Uterus (tissue), 4 donors: ENCODE measurements around the gene DNAL4. TPM values are rescaled to one million over a fixed set of nuclear protein-coding genes. Genes with fewer than 3 reads are reported as not detected.

Experiments
- DNase-seq, 2 donors: peaks; one replicate each; pipeline ENCODE4 v3.0.0-alpha.2; 2019 to 2020
- H3K27ac ChIP-seq, 2 donors: fragments of 200-600 bp; sonication (generic); 1 replicate in 1 of 2; 2 replicates in 1 of 2; pipeline ENCODE4 v1.5.1; 2016 to 2018
- H3K27me3 ChIP-seq, 2 donors: fragments of 200-600 bp; sonication (generic); one replicate each; pipeline ENCODE4 v1.5.1; 2018 to 2019; ENCODE audit warnings: control low read depth in 1 of 2
- H3K36me3 ChIP-seq, 2 donors: fragments of 200-600 bp; sonication (generic); one replicate each; pipeline ENCODE4 v1.5.1; 2019; ENCODE audit warnings: control low read depth in 1 of 2
- H3K4me1 ChIP-seq, 2 donors: fragments of 200-600 bp; sonication (generic); one replicate each; pipeline ENCODE4 v1.5.1; 2018 to 2019; ENCODE audit warnings: control low read depth in 1 of 2
- H3K4me3 ChIP-seq, 2 donors: fragments of 200-600 bp; sonication (generic); 1 replicate in 1 of 2; 2 replicates in 1 of 2; pipeline ENCODE4 v1.5.1; 2018 to 2019; ENCODE audit warnings: mild to moderate bottlenecking in 1 of 2
- H3K9me3 ChIP-seq, 2 donors: fragments of 200-600 bp; sonication (generic); one replicate each; pipeline ENCODE4 v1.5.1; 2019; ENCODE audit warnings: control low read depth in 1 of 2
- CTCF ChIP-seq, 4 experiments: fragments of 200-600 bp in 2 of 4; fragments of 450-650 bp in 2 of 4; sonication (generic) in 2 of 4; IDR thresholded peaks; one replicate each; pipeline ENCODE4 v1.5.1; 2016 to 2019; ENCODE audit warnings: antibody characterized with exemption in 4 of 4, mild to moderate bottlenecking in 2 of 4, moderate library complexity in 1 of 4
- POLR2A ChIP-seq, 2 donors: fragments of 450-650 bp; IDR thresholded peaks; one replicate each; pipeline ENCODE4 v1.6.1; 2016; ENCODE audit warnings: antibody characterized with exemption in 2 of 2, mild to moderate bottlenecking in 1 of 2, moderate library complexity in 1 of 2
- intact Hi-C: fragments of 100-400 bp; cut with DNase I; formaldehyde crosslinking; loops from one replicate; pipeline ENCODE4 v1.15.1; 2023; ENCODE audit warnings: low total_unique reads
- total RNA-seq, 4 donors: library from RNA; depleted of rRNA in 3 of 4; stranded (reverse); fragments of >200 nt in 3 of 4; gene quantifications; one replicate each; pipeline versions ENCODE4 v1.1.0 to v1.2.4, GENCODE V29; 2014 to 2023
- donor health status: DM: yes; HTN: yes; CAD: no.

Gene DNAL4
- total RNA-seq, 4 donors from 2014 or later = 3.1 to 23.4 (median 8.3) TPM

GRCh38 chr22:38776086-38776485 lies 17.9 kb downstream of the DNAL4 start:
- Histone ChIP-seq H3K27ac (no peak overlapping the region), H3K4me1 (no peaks in the 10 kb centered on the region), H3K9me3 (no peaks in the 10 kb centered on the region), H3K36me3 (no peaks in the 10 kb centered on the region), H3K4me3 (no peak overlapping the region), H3K27me3 (no peaks in the 10 kb centered on the region)
- DNase-seq = no peak
- intact Hi-C loops = no loop called here
- TF ChIP-seq POLR2A (IDR thresholded peaks at IDR 0.05) (no peak), CTCF (IDR thresholded peaks at IDR 0.05) (no peak)

GRCh38 chr22:38775656-38776055 lies 18.3 kb downstream of the DNAL4 start:
- TF ChIP-seq CTCF (IDR thresholded peaks at IDR 0.05) = no peak
- TF ChIP-seq POLR2A (IDR thresholded peaks at IDR 0.05) = no peak

GRCh38 chr22:38774496-38775166 lies 19.3 kb downstream of the DNAL4 start:
- intact Hi-C loops = no loop called here
- no peaks in the 10 kb centered on the region for H3K27me3 ChIP-seq
- TF ChIP-seq POLR2A (IDR thresholded peaks at IDR 0.05) (no peak), CTCF (IDR thresholded peaks at IDR 0.05) (no peak)
- no peak overlapping the region for H3K27ac ChIP-seq
- no peaks in the 10 kb centered on the region for H3K36me3 ChIP-seq
- no peak for DNase-seq
- H3K4me1 ChIP-seq = no peaks in the 10 kb centered on the region
- H3K4me3 ChIP-seq = no peak overlapping the region
- H3K9me3 ChIP-seq = no peaks in the 10 kb centered on the region

More at GRCh38 chr22:38775656-38776055, 18.3 kb downstream of the DNAL4 start:
- intact Hi-C loops = no loop called here
- Histone ChIP-seq H3K36me3 (no peaks in the 10 kb centered on the region), H3K4me3 (no peak overlapping the region), H3K27ac (no peak overlapping the region), H3K9me3 (no peaks in the 10 kb centered on the region), H3K4me1 (no peaks in the 10 kb centered on the region), H3K27me3 (no peaks in the 10 kb centered on the region)
- no peak for DNase-seq

- intact Hi-C loops = no loop called here
- H3K4me3 ChIP-seq = no peak overlapping the region
- H3K9me3 ChIP-seq = no peaks in the 10 kb centered on the region
- H3K4me1 ChIP-seq = no peaks in the 10 kb centered on the region
- H3K27me3 ChIP-seq = no peaks in the 10 kb centered on the region
- H3K27ac ChIP-seq = no peak overlapping the region
- TF ChIP-seq POLR2A (IDR thresholded peaks at IDR 0.05) (no peak), CTCF (IDR thresholded peaks at IDR 0.05) (no peak)
- no peak for DNase-seq
- H3K36me3 ChIP-seq = no peaks in the 10 kb centered on the region
Observed at GRCh38 chr22:38773363-38773946, 20.5 kb downstream of the DNAL4 start.

GRCh38 chr22:38772623-38772873 lies 21.4 kb downstream of the DNAL4 start:
- Histone ChIP-seq H3K4me1 (no peaks in the 10 kb centered on the region), H3K27ac (no peak overlapping the region), H3K4me3 (no peak overlapping the region), H3K9me3 (no peaks in the 10 kb centered on the region), H3K27me3 (no peaks in the 10 kb centered on the region), H3K36me3 (no peaks in the 10 kb centered on the region)
- no peak for DNase-seq
- TF ChIP-seq POLR2A (IDR thresholded peaks at IDR 0.05) = no peak
- TF ChIP-seq CTCF (IDR thresholded peaks at IDR 0.05) = no peak
- intact Hi-C loops = no loop called here
